ENCODE results near the gene SOD1.

The SOD1 gene

DNA sequence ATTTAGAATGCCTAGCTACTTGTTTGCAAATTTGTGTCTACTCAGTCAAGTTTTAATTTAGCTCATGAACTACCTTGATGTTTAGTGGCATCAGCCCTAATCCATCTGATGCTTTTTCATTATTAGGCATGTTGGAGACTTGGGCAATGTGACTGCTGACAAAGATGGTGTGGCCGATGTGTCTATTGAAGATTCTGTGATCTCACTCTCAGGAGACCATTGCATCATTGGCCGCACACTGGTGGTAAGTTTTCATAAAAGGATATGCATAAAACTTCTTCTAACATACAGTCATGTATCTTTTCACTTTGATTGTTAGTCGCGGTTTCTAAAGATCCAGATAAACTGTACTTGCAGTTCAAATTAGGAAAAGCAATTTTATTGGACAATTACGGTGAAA is 7.6 kb downstream of the SOD1 start (continued):
- no peak for TF ChIP-seq ZNF830 (tag by site-specific recombination; IDR thresholded peaks at IDR 0.05; ENCODE audit: low read depth)
- TF ChIP-seq ZNF311 (tag by site-specific recombination; IDR thresholded peaks at IDR 0.05; ENCODE audit: borderline replicate concordance) = no peak
- TF ChIP-seq ZNF677 (tag by site-specific recombination; IDR thresholded peaks at IDR 0.05) = peak; percentile 54; the same call in 1 of the 2 replicates

- Histone ChIP-seq H3K27ac (ENCODE audit: extremely low read depth, low read depth, low read length) (no peak overlapping the region), H3K4me1 (ENCODE audit: control insufficient read depth, insufficient read depth, low read length) (0 out of 2 replicates have a peak, but pooled peaks cover 4% of the 10 kb centered on the region), H3K9me3 (ENCODE audit: control insufficient read depth, insufficient read depth, low read depth, low read length) (no peaks in the 10 kb centered on the region), H3K4me3 (ENCODE audit: low read depth, low read length) (no peak overlapping the region), H3K36me3 (ENCODE audit: control insufficient read depth in 2 of 2, insufficient read depth in 1 of 2, low read length in 2 of 2) (peaks cover 44 to 73% of the 10 kb centered on the region in 2 experiments)
- 0 out of 2 replicates have a peak, but pooled peaks have one; percentile 1 for TF ChIP-seq GLI2 (tag by site-specific recombination; IDR thresholded peaks at IDR 0.05; ENCODE audit: borderline replicate concordance, low read depth)
- no peak for TF ChIP-seq ZNF138 (tag by site-specific recombination; IDR thresholded peaks at IDR 0.05; ENCODE audit: borderline replicate concordance)
- no peak for TF ChIP-seq ZNF37A (tag by site-specific recombination; IDR thresholded peaks at IDR 0.05)
- TF ChIP-seq ZNF23 (tag by site-specific recombination; IDR thresholded peaks at IDR 0.05; ENCODE audit: borderline replicate concordance) = no peak
- no peak for TF ChIP-seq SP7 (tag by site-specific recombination; IDR thresholded peaks at IDR 0.05)
- TF ChIP-seq ZNF776 (tag by site-specific recombination; IDR thresholded peaks at IDR 0.05; ENCODE audit: borderline replicate concordance) = no peak
- peak; percentile 52; the same call in 1 of the 2 replicates for TF ChIP-seq OSR2 (tag by site-specific recombination; IDR thresholded peaks at IDR 0.05)
- TF ChIP-seq, protein P1, sequence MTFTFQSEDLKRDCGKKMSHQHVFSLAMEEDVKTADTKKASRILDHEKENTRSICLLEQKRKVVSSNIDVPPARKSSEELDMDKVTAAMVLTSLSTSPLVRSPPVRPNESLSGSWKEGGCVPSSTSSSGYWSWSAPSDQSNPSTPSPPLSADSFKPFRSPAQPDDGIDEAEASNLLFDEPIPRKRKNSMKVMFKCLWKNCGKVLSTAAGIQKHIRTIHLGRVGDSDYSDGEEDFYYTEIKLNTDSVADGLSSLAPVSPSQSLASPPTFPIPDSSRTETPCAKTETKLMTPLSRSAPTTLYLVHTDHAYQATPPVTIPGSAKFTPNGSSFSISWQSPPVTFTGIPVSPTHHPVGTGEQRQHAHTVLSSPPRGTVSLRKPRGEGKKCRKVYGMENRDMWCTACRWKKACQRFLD (tag by site-specific recombination; IDR thresholded peaks at IDR 0.05) = no peak
- no peak for TF ChIP-seq ZNF514 (tag by site-specific recombination; IDR thresholded peaks at IDR 0.05)
- no peak for TF ChIP-seq ZNF596 (tag by site-specific recombination; IDR thresholded peaks at IDR 0.05)
- no peak for TF ChIP-seq ZNF624 (tag by site-specific recombination; IDR thresholded peaks at IDR 0.05)
- TF ChIP-seq GLIS2 (tag by site-specific recombination; IDR thresholded peaks at IDR 0.05) = no peak
- TF ChIP-seq, protein P2, sequence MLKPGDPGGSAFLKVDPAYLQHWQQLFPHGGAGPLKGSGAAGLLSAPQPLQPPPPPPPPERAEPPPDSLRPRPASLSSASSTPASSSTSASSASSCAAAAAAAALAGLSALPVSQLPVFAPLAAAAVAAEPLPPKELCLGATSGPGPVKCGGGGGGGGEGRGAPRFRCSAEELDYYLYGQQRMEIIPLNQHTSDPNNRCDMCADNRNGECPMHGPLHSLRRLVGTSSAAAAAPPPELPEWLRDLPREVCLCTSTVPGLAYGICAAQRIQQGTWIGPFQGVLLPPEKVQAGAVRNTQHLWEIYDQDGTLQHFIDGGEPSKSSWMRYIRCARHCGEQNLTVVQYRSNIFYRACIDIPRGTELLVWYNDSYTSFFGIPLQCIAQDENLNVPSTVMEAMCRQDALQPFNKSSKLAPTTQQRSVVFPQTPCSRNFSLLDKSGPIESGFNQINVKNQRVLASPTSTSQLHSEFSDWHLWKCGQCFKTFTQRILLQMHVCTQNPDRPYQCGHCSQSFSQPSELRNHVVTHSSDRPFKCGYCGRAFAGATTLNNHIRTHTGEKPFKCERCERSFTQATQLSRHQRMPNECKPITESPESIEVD (tag by site-specific recombination; IDR thresholded peaks at IDR 0.05) = peak; percentile 66
- TF ChIP-seq CTCF (tag by site-specific recombination; IDR thresholded peaks at IDR 0.05) = no peak
- no peak for TF ChIP-seq ZNF274 (IDR thresholded peaks at IDR 0.05; ENCODE audit: low read length)
- TF ChIP-seq ZNF274 (tag by site-specific recombination; IDR thresholded peaks at IDR 0.05; ENCODE audit: borderline replicate concordance) = no peak
- no peak for TF ChIP-seq SP3 (tag by site-specific recombination; IDR thresholded peaks at IDR 0.05)
- TF ChIP-seq ZNF214 (tag by site-specific recombination; IDR thresholded peaks at IDR 0.05; ENCODE audit: borderline replicate concordance) = no peak
- TF ChIP-seq ZNF302 (tag by site-specific recombination; IDR thresholded peaks at IDR 0.05; ENCODE audit: low read depth) = no peak
- TF ChIP-seq, protein P3, sequence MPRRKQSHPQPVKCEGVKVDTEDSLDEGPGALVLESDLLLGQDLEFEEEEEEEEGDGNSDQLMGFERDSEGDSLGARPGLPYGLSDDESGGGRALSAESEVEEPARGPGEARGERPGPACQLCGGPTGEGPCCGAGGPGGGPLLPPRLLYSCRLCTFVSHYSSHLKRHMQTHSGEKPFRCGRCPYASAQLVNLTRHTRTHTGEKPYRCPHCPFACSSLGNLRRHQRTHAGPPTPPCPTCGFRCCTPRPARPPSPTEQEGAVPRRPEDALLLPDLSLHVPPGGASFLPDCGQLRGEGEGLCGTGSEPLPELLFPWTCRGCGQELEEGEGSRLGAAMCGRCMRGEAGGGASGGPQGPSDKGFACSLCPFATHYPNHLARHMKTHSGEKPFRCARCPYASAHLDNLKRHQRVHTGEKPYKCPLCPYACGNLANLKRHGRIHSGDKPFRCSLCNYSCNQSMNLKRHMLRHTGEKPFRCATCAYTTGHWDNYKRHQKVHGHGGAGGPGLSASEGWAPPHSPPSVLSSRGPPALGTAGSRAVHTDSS (tag by site-specific recombination; IDR thresholded peaks at IDR 0.05) = no peak
- TF ChIP-seq ZFP37 (tag by site-specific recombination; IDR thresholded peaks at IDR 0.05) = no peak
- no peak for TF ChIP-seq MZF1 (tag by site-specific recombination; IDR thresholded peaks at IDR 0.05; ENCODE audit: borderline replicate concordance)
- TF ChIP-seq ZNF623 (tag by site-specific recombination; IDR thresholded peaks at IDR 0.05) = no peak
- no peak for TF ChIP-seq ZFP41 (tag by site-specific recombination; IDR thresholded peaks at IDR 0.05; ENCODE audit: borderline replicate concordance)
- no peak for TF ChIP-seq ZBTB48 (tag by site-specific recombination; IDR thresholded peaks at IDR 0.05)
- CTCF ChIA-PET = interaction anchor here (0.7 kb wide), 1 partner anchor 143 kb away, joined by 3 read pairs; no protein-coding TSS in a partner anchor
- POLR2A ChIA-PET = no interaction called here
Observed at GRCh38 chr21:31667639-31668038, 8.1 kb downstream of the SOD1 start.

All from HEK293 (cell line).